HG03565 (cell line): ENCODE measurements around the gene KSR1.
"Not testable (repeated sequence)": the region's sequence is repeated elsewhere in the genome, so short reads cannot be mapped to it uniquely, and the experiment has no call there.

Source experiments
- ATAC-seq: cut with Tn5 transposase; IDR thresholded peaks from one replicate; pipeline ENCODE4 v1.9.1; 2021; ENCODE audit warnings: mild to moderate bottlenecking, moderate library complexity; ENCODE audit not compliant: unreplicated experiment

The KSR1 gene

DNA sequence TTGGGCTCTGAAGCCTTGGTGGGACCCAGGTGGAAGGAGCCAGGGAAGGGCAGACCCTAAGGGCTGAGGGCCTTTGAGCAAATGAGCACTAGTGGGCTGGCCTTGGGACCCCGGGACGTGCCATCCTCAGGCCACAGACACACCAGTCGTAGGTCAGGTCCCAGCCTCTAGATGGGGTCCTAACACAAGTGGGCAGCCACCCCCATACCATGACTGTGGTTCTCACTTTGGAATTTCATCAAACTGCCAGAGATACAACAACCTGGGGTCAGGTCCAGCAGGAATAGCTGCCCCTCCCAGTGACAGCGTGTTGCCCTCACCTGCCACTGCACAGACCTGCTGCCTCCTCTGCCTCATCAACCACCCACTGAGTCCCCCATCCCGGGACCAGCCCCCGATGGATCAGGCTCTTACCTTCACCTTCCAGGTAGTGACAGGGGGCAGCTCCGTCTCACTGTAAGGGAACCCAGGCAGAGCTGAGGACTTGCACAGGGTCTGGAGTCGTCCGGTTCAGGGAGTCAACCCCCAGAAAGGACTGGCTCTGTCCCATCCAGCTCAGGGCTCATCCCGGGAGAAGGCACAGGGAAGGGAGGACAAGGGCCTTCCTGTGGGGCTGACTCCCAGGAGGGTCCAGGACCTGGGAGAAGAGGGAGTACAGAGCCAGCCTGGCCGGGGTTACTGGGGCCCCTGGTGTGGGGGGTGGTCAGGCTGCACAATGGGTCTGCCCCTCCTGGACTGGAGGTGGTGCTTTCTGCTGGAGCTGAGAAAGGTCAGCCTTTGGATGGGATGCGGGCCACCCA, 214.7 kb downstream of the KSR1 start:
- no peak for ATAC-seq

GRCh38 chr17:27671591-27671910, 215.3 kb downstream of the KSR1 start:
- no peak for ATAC-seq

DNA sequence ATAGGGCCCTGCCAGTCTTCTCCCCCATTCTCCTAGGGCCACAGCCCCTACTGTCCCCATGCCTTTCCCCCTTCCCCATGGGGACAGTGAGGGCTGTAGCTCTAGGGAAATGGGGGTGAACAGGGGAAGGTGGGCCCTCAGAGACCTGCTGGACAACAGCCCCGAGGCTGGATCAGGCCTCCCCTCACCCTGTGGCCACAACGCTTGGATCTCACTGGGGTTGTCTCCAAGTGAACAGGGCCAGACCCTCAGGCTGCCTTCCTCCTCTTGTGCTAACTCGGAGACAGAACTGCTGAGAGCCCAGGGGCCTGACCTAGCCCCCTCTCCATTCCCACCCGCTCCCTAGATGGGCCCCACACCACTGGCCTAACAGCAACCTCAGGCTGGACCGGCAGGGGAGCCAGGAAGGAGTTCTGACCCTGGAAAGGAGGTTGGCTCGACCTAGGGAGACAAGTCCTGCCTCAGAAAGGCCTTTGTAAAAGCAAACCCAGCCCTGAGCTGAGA, 215.8 kb downstream of the KSR1 start:
- ATAC-seq = not testable (repeated sequence)

DNA sequence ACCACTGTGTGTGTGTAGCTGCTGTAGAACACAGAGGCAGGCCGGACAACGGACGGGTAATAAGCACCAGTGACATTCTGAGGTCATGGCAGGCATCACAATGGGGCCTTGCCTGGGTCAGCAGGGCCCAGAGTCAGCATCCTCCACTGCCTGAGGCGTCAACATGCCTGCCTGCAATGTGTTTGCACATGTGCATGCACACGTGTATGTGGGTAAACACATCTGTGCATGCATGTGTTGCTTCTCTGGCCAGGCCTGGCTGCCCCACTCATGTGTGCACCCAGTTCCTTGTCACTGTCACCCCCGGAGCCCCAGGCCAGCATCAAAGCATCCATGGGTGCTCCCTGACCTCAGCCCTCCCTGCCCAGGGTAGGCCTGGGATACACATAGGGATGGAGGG, 218.1 kb downstream of the KSR1 start:
- no peak for ATAC-seq
